ENCODE measurements around the gene TUBB4A.

TUBB4A gene

GRCh38 chr19:6470173-6470572, 31.9 kb downstream of the TUBB4A start:
- no peak for DNase-seq (ENCODE audit: low read depth in 2 of 2, low spot score in 1 of 2)

- DNase-seq (ENCODE audit: low read depth in 2 of 2, low spot score in 1 of 2): no peak
Observed at GRCh38 chr19:6467384-6467783, 34.7 kb downstream of the TUBB4A start.

- DNase-seq (ENCODE audit: low read depth in 2 of 2, low spot score in 1 of 2): no peak
Observed at GRCh38 chr19:6466526-6467248, 35.4 kb downstream of the TUBB4A start.

GRCh38 chr19:6465663-6466062, 36.4 kb downstream of the TUBB4A start:
- no peak for DNase-seq (ENCODE audit: low read depth in 2 of 2, low spot score in 1 of 2)

- DNase-seq (ENCODE audit: low read depth in 2 of 2, low spot score in 1 of 2): no peak
Observed at GRCh38 chr19:6465006-6465405, 37.1 kb downstream of the TUBB4A start.

GRCh38 chr19:6464070-6464873, 37.8 kb downstream of the TUBB4A start, which contains the start of gene CRB3:
Gene CRB3 (plus strand): TSS chr19:6464271. CDS start chr19:6464702, 431 bp downstream.
- peak in 1 of 2 donors; percentile 19 for DNase-seq (ENCODE audit: low read depth in 2 of 2, low spot score in 1 of 2)

GRCh38 chr19:6460099-6460884, 41.8 kb downstream of the TUBB4A start:
- peak; percentile 92 to 93 for DNase-seq (ENCODE audit: low read depth in 2 of 2, low spot score in 1 of 2)

- peak; percentile 22 to 24 for DNase-seq (ENCODE audit: low read depth in 2 of 2, low spot score in 1 of 2)
Observed at GRCh38 chr19:6459262-6460098, 42.6 kb downstream of the TUBB4A start, which contains the start of gene SLC25A23. Gene SLC25A23 (minus strand): TSS chr19:6459792. CDS start chr19:6459628, 164 bp downstream.

- no peak for DNase-seq (ENCODE audit: low read depth in 2 of 2, low spot score in 1 of 2)
Observed at GRCh38 chr19:6458695-6459261, 43.3 kb downstream of the TUBB4A start.

- DNase-seq (ENCODE audit: low read depth in 2 of 2, low spot score in 1 of 2): no peak
Observed at GRCh38 chr19:6457958-6458694, 44.0 kb downstream of the TUBB4A start.

GRCh38 chr19:6455924-6456323, 46.2 kb downstream of the TUBB4A start:
- DNase-seq (ENCODE audit: low read depth in 2 of 2, low spot score in 1 of 2): no peak

- DNase-seq (ENCODE audit: low read depth in 2 of 2, low spot score in 1 of 2): no peak
Observed at GRCh38 chr19:6453951-6454565, 48.1 kb downstream of the TUBB4A start.

GRCh38 chr19:6452899-6453298, 49.2 kb downstream of the TUBB4A start:
- DNase-seq (ENCODE audit: low read depth in 2 of 2, low spot score in 1 of 2): no peak

GRCh38 chr19:6452223-6452614, 49.9 kb downstream of the TUBB4A start:
- no peak for DNase-seq (ENCODE audit: low read depth in 2 of 2, low spot score in 1 of 2)

- no peak for DNase-seq (ENCODE audit: low read depth in 2 of 2, low spot score in 1 of 2)
Observed at GRCh38 chr19:6451583-6452222, 50.4 kb downstream of the TUBB4A start.

GRCh38 chr19:6450166-6450565, 51.9 kb downstream of the TUBB4A start:
- no peak for DNase-seq (ENCODE audit: low read depth in 2 of 2, low spot score in 1 of 2)

GRCh38 chr19:6448045-6448444, 54.1 kb downstream of the TUBB4A start:
- no peak for DNase-seq (ENCODE audit: low read depth in 2 of 2, low spot score in 1 of 2)

- no peak for DNase-seq (ENCODE audit: low read depth in 2 of 2, low spot score in 1 of 2)
Observed at GRCh38 chr19:6446452-6446851, 55.7 kb downstream of the TUBB4A start.

Measured in stimulated activated CD8-positive, alpha-beta memory T cell treated with anti-CD3 and anti-CD28 coated beads, Interleukin-4, amount 100 ng/mL, for 4 hours (primary cell).